GM18502 (cell line): ENCODE data around the gene UVSSA.
"Not testable (repeated sequence)": the region's sequence is repeated elsewhere in the genome, so short reads cannot be mapped to it uniquely, and the experiment has no call there.

Experiments used
- ATAC-seq: cut with Tn5 transposase; IDR thresholded peaks from one replicate; pipeline ENCODE4 v1.9.1; 2021; ENCODE audit warnings: mild to moderate bottlenecking; ENCODE audit not compliant: unreplicated experiment, poor library complexity

The UVSSA gene

GRCh38 chr4:1393363-1393762 lies 46.4 kb downstream of the UVSSA start:
- not testable (repeated sequence) for ATAC-seq

- no peak for ATAC-seq
Measured at GRCh38 chr4:1393866-1394265, 46.9 kb downstream of the UVSSA start.

- not testable (repeated sequence) for ATAC-seq
Measured at GRCh38 chr4:1394554-1395388, 47.8 kb downstream of the UVSSA start.

GRCh38 chr4:1395389-1395820 lies 48.4 kb downstream of the UVSSA start:
- not testable (repeated sequence) for ATAC-seq

GRCh38 chr4:1395941-1396805 lies 49.2 kb downstream of the UVSSA start:
- no peak for ATAC-seq

- ATAC-seq = no peak
Measured at GRCh38 chr4:1396806-1397455, 49.9 kb downstream of the UVSSA start.

- ATAC-seq = no peak
Measured at GRCh38 chr4:1398681-1399507, 51.9 kb downstream of the UVSSA start.

- ATAC-seq = no peak
Measured at GRCh38 chr4:1399508-1400190, 52.6 kb downstream of the UVSSA start.

GRCh38 chr4:1400191-1400805 lies 53.3 kb downstream of the UVSSA start:
- ATAC-seq = no peak

- ATAC-seq = no peak
Measured at GRCh38 chr4:1400831-1401408, 53.9 kb downstream of the UVSSA start.

GRCh38 chr4:1401409-1402020 lies 54.5 kb downstream of the UVSSA start:
- no peak for ATAC-seq

- no peak for ATAC-seq
Measured at GRCh38 chr4:1402021-1402515, 55.1 kb downstream of the UVSSA start.

- no peak for ATAC-seq
Measured at GRCh38 chr4:1402516-1403091, 55.6 kb downstream of the UVSSA start.

GRCh38 chr4:1403177-1403583 lies 56.2 kb downstream of the UVSSA start:
- no peak for ATAC-seq

GRCh38 chr4:1403591-1404572 lies 56.9 kb downstream of the UVSSA start:
- ATAC-seq = no peak

GRCh38 chr4:1404573-1405253 lies 57.7 kb downstream of the UVSSA start:
- ATAC-seq = no peak
